Measurements from ENCODE around the gene GARRE1.
"Not testable (repeated sequence)": the region's sequence is repeated elsewhere in the genome, so short reads cannot be mapped to it uniquely, and the experiment has no call there.

GARRE1 gene

GRCh38 chr19:34236035-34236987 lies 18.0 kb upstream of the GARRE1 start:
- no peaks in the 10 kb centered on the region for H3K9me3 ChIP-seq
- H3K4me1 ChIP-seq, result no peaks in the 10 kb centered on the region
- H3K4me3 ChIP-seq (ENCODE audit: low read depth, low read length), result no peak overlapping the region
- no peak for TF ChIP-seq CTCF (IDR thresholded peaks at IDR 0.05; ENCODE audit: low read depth, low read length)
- no peaks in the 10 kb centered on the region for H3K27me3 ChIP-seq
- DNase-seq, result no peak
- peaks cover 4% of the 10 kb centered on the region; the same call in 1 of the 2 replicates for H3K36me3 ChIP-seq

- H3K27me3 ChIP-seq, result no peaks in the 10 kb centered on the region
- H3K9me3 ChIP-seq, result no peaks in the 10 kb centered on the region
- no peaks in the 10 kb centered on the region for H3K36me3 ChIP-seq
- no peak overlapping the region for H3K4me3 ChIP-seq (ENCODE audit: low read depth, low read length)
- TF ChIP-seq CTCF (IDR thresholded peaks at IDR 0.05; ENCODE audit: low read depth, low read length), result no peak
- H3K4me1 ChIP-seq, result no peaks in the 10 kb centered on the region
- DNase-seq, result no peak
Measured at GRCh38 chr19:34237283-34237682, 17.1 kb upstream of the GARRE1 start.

- Histone ChIP-seq H3K4me3 (ENCODE audit: low read depth, low read length) (no peak overlapping the region), H3K9me3 (no peaks in the 10 kb centered on the region), H3K4me1 (no peaks in the 10 kb centered on the region), H3K36me3 (no peaks in the 10 kb centered on the region), H3K27me3 (no peaks in the 10 kb centered on the region)
- DNase-seq, result no peak
- TF ChIP-seq CTCF (IDR thresholded peaks at IDR 0.05; ENCODE audit: low read depth, low read length), result no peak
Measured at GRCh38 chr19:34237939-34238338, 16.4 kb upstream of the GARRE1 start.

GRCh38 chr19:34241513-34242337 lies 12.6 kb upstream of the GARRE1 start:
- Histone ChIP-seq H3K4me3 (ENCODE audit: low read depth, low read length) (no peak overlapping the region), H3K4me1 (no peaks in the 10 kb centered on the region), H3K27me3 (no peaks in the 10 kb centered on the region), H3K36me3 (no peaks in the 10 kb centered on the region), H3K9me3 (no peaks in the 10 kb centered on the region)
- peak; percentile 34; the same call in 1 of the 2 replicates for TF ChIP-seq CTCF (IDR thresholded peaks at IDR 0.05; ENCODE audit: low read depth, low read length)
- peak; percentile 37 for DNase-seq

- H3K9me3 ChIP-seq; H3K4me1 ChIP-seq; H3K27me3 ChIP-seq; H3K4me3 ChIP-seq (ENCODE audit: low read depth, low read length); H3K36me3 ChIP-seq: not testable (repeated sequence)
- peak; percentile 34 for DNase-seq
Measured at GRCh38 chr19:34243138-34243875, 11.0 kb upstream of the GARRE1 start.

- Histone ChIP-seq H3K4me1 (no peaks in the 10 kb centered on the region), H3K4me3 (ENCODE audit: low read depth, low read length) (no peak overlapping the region), H3K36me3 (no peaks in the 10 kb centered on the region), H3K9me3 (no peaks in the 10 kb centered on the region), H3K27me3 (no peaks in the 10 kb centered on the region)
- DNase-seq, result no peak
- no peak for TF ChIP-seq CTCF (IDR thresholded peaks at IDR 0.05; ENCODE audit: low read depth, low read length)
Measured at GRCh38 chr19:34243876-34244578, 10.3 kb upstream of the GARRE1 start.

Measured in BE2C (cell line).